Measurements from ENCODE around the gene NPBWR2. TPM values are rescaled to one million over a fixed set of nuclear protein-coding genes. Genes with fewer than 3 reads are reported as not detected.

The NPBWR2 gene
- polyA plus RNA-seq, 1 donor: not detected

DNA sequence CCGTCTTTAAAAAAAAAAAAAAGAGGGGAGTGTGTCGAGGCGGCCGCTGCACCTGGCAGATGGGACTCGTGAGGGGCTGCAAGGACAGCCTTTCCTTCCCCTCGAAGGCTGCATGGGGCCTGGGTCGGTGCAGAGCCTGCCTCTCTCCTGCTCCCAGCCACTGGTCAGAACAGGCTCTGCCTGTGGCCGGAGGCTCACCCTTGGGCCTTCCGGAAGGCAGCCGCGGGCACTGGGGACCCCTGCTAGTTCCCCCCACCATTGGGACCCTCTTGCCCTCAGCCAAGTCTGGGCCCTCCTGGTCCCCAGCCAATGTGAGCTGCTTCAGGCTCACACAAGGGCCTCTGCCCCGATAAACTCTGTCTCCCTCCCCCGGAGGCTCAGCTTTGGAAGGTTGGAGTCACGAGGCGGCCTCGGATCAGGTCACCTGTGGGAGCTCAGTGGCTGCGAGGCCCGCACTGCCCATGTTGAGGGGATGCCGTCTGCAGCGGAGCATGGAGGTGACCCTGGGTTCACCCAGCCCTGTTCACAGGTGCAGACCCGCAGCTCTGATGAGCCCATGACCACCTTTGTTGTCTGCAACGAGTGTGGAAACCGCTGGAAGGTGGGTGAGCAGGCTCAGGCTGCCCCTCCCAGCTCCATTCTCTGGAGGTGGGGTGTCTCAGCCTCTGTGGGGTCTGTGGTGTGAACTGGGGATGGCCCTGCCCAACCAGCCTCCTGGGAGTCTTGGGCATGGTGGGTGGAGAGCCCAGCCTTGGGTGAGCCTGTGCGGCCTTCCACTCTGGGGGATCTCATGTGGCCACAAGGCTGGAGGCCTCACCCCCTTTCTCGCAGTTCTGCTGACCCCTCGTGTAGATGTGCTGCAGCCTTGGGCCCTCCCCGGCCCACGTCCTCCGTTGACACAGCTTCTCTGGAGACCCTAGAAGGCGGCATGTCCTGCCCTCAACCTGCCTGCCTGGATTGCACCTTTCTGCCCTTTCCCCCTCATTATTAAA, 35.7 kb downstream of the NPBWR2 start:
- DNase-seq: no peak

DNA sequence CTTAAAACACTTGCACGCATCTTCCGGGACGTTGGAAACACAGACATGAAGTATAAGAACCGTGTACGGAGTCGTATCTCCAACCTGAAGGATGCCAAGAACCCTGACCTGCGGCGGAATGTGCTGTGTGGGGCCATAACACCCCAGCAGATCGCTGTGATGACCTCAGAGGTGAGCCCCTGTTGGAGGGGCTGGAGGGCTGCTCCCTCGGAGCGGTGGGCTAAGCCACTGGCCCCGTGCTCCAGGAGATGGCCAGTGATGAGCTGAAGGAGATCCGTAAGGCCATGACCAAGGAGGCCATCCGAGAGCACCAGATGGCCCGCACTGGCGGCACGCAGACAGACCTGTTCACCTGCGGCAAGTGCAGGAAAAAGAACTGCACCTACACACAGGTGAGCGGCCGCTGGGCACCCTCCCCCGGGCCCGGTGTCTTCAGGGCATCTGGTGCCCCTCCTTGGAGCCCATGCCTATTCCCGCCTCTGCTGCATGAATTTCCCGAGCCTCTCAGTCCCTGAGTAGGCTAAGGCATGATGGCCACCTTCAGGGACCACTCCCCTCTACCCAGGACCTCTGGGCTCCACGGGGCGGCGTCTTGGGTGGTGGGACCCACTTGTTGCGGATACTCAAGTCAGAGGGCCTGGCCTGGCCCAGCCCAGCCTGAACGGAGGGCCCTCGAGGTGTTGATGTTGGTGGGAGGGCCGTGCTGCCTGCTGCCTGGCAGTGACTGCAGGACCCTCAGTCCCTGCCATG, 36.9 kb downstream of the NPBWR2 start:
- no peak for DNase-seq

DNA sequence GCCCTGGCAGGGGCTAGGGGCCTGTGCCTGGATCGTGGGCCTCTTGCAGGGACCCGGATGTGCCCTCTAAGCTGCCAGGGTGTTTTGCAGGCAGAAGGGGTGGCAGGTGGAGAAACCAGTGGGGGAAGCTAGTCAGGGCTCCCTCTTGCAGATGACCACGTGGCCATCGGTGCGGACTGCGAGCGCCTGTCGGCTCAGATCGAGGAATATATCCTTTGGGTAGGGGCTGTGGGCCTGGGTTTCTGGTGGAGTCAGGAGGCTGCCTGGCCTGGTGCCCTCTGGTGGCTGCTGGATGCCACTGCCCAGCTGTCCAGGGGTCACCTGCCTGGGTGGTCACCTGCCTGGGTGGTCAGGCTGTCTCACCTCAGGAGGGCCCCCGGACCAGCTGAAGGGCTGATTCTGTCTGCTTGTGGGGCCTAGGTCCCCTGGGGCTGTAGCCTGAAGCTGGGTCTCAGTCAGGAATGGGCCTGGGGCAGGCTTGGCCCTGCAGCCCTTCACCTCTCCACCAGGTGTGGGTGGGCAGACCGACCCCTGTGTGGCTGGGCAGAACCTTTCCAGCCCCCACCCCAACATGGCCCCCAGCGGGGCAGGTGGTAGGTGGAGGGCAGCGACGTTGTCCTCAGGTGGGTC, 37.6 kb downstream of the NPBWR2 start:
- no peak for DNase-seq

DNA sequence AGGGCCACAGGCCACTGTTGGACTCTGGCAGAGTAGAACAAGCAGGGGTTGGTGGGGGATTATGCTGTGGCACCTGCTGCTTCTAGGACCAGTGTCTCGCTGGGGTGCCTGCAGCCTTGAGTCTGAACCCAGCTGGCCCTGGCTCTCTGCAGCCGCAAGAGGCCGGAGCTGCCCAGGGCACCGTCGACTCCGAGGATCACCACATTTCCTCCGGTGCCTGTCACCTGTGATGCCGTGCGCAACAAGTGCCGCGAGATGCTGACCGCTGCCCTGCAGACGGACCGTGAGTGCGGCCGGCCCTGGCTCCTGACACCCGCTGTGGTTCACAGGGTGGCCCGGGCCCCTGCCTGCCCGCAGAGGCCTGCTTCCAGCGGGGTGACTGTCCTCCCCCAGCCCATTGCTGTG, 38.2 kb downstream of the NPBWR2 start:
- no peak for DNase-seq

- no peak for DNase-seq
Observed at GRCh38 chr20:64068386-64069208, 38.8 kb downstream of the NPBWR2 start.

- no peak for DNase-seq
Observed at GRCh38 chr20:64067733-64068307, 39.5 kb downstream of the NPBWR2 start.

- DNase-seq: no peak
Observed at GRCh38 chr20:64067005-64067632, 40.2 kb downstream of the NPBWR2 start.

DNA sequence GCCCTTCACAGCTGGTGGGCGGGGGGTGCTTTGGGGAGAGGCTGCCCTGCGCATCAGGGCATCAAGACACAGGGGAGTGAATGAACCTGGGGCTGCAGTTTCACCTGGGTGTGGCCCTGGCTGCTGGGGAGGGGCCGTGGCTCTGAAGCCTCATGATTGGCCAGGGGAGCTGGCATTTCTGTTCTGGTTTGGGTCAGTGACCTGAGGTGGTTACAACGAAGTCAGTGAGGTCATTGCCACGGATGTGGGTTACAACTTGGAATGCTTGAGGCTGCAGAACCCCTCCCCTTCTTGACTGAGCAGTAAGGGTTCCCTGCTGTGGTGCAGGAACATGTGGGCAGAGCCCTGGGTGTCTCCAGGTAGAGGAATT, 41.4 kb downstream of the NPBWR2 start:
- no peak for DNase-seq

DNA sequence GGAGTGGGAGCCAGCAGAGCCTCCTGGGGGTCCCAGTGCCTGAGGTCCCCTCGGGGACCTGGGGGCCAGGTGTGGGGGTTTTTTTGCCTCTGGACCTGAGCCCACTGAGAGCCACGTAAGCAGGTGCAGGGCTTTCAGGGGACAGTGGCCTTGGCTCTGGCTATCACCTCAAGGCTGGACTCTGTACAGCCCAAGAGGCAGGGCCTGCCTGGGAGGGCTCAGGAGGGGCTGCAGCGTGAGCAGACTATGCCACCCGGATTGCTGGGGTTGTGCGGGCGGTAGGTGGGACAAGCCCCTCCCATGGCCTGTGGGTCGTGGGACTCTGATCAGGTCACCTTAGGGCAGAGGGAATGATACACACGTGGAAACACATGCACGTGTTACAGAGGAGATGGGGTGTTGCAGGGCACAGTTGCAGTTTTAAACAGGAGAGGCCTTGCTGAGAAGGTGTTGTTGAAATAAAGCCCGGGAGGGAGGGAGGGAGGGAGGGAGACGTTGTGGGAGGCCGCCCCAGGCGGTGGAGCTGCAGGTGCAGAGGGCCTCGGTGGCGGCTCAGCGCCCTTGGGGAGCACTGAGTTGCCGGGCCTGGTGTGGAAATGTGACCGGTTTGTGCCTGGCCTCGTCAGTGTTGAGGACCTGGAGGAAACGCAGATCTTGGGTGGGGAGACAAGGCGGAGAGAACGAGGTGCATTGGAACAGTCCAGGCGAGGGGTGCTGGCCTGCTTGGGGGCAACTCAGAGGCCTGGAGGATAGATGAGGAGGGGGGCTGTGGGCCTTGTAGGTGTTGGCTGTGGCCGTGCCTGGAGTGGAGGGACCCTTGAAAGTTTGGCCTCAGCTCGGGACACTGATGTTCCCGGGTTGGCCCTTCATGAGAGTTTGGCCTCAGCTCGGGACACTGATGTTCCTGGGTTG, 42.0 kb downstream of the NPBWR2 start:
- no peak for DNase-seq

DNA sequence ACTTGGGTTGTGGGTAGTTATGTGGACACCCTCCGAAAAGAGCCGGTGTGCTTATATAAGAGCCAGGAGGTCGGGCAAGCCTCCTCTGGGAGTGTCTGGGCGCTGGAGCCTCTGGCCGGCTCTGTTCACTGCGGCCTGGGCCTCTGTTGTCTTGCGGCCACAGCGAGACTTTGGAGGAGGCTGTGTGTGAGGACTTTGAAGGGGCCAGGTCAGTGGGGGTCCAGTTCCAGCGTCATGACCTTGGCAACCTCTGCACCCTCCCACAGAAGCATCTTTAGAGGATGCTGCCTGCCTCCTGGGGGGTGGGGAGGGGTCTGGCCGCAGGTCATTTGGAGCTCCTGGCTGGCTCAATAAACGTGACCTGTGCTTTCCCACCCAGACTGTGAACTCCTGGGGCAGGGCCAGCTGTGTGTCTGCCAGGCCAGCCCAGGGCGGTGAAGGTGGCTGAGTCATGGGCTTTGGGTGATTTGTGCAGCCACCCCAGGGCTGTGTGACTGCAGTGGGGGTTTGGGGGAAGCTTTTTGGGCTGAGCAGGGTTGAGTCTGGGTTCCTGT, 43.1 kb downstream of the NPBWR2 start:
- no peak for DNase-seq

DNA sequence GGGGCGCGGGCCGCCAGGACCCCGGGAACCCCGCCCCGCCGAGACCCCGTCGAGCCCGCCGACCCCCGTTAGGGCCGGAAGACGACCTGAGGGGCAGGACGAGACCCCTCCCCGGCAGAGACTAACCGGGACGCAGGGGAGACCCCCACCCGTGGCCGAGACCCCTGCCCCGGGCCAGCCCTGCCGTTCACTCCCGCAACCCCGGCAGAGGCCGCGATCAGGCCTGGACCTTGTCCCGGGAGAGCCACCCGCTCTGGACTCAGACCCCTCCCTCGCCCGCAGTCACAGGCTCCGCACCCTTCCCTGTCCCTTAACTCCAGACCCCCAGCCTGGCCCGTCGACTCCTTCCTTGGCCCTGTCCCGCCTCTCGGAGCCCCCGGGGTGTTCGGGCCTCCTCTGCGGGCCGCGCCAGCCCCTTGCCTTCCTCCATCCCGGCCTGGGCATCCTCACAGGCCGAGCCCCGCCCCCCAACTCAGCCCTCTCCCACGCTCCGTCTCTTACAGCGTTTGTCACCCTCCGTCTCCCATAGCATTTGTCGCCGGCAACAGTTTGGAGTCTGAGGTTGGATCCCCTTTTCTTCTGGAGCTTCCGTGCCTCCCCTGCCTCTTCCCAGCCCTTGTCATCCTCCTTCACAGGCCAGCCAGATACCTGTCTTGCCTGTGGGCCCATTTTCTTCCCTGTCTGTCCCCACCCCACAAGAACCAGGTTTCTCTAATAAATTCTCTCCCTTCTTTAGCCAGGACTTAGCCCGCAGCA, 43.8 kb downstream of the NPBWR2 start:
- DNase-seq: no peak

DNA sequence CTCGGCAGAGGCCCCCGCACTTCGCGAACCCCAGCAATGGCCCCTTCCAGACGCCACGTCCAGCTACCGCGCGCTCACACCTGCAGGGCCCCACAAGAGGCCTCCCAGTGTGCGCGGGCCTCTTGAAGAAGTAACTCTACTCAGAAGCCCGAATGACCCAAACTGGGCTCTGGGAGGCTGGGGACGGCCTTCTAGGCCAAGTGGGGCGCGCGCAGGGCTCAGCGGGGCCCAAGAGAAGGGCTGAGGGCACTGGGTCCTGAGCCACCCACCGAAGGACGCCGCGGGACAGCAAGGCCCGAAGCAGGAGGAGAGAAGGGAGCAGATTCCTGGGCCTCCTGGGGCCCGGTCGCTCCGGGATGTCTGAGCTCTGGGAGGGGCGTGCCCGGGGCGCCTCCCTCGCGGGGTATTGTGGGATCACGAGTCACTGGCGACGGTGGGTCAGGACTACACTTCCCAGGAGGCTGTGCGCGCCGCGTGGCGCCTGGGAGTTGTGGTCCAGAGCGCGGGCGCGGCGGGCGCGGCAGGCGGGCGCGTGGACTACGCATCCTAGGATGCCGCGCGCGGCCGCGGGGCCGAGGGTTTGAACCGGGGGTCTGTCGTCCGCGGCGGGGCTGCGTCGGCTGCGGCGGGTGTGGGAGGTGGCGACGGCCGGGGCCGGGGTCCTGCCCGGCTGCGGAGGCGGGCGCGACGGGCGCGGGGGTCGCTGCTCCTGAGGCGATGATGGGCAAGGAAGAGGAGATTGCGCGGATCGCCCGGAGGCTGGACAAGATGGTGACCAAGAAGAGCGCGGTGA, 44.6 kb downstream of the NPBWR2 start, which contains the start of gene TCEA2:
Gene TCEA2, plus strand, starts transcription at position 603 of the 793 bp plus-strand sequence. Its CDS starts 115 bp downstream, at position 718.
- DNase-seq: peak; percentile 97

GRCh38 chr20:64062276-64062595, 45.1 kb downstream of the NPBWR2 start:
- DNase-seq: no peak

GRCh38 chr20:64058536-64058935, 48.8 kb downstream of the NPBWR2 start:
- no peak for DNase-seq

DNA sequence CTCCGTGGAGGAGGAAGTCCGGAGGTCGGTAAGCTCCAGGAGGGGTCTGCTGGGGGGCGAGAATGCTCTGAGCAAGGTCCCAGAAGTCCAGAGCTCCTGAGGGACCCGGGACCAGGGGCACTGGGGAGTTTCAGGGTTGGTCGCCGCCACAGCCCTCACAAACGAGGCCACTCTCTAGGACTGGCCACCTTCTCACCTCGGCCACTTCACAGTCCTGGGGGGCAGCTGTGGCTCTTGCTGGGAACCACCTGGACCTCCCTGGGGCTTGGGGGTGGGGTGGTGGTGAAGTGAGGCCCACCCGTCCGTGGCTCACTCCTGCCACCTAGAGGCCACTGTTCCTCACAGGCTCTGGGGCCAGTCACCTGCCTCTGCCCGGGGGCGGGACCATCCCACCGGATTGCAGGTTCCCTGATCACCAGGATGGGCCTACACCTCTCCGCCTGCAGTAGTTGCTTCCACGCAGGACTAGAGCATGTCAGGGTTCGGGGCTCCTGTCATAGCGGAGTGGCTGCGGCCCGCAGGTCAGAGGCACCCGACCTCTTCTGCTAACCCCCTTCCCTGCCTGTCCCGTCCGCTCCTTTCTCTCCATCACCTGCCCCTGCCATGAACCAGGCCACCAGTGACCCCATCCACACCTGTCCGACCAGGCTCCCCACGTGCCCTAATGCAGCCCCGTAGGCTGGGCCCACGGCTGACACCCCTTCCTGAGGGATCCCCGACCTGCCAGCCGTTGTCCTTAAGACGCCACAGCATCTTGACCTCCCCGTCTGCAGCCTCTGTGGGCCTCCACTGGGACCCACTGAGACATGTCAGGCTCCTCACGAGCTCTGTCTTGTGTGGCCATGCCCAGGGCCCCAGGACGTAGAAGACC, 49.5 kb downstream of the NPBWR2 start:
- peak; percentile 61 for DNase-seq

- no peak for DNase-seq
Observed at GRCh38 chr20:64056889-64057627, 50.3 kb downstream of the NPBWR2 start.

DNA sequence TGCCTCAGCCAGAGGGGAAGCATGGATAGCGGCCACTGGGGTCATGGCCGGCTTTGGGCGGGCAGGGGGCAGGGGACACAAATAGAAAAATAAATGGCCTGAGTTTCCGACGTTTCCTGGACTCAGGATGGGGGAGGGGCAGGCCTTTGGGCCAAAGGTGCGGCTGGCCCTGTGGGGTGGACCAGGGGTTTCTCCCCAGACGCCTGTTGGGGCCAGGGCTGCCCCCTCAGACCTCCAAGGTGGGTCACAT, 50.8 kb downstream of the NPBWR2 start:
- DNase-seq: no peak
